ENCODE measurements around the gene ZBTB7B. TPM values are rescaled to one million over a fixed set of nuclear protein-coding genes. Genes with fewer than 3 reads are reported as not detected.

The ZBTB7B gene
- total and polyA plus RNA-seq, 9 of the 15 experiments (the other 6 are each of a cell fraction or from before 2014, with no cell fraction given): 0.04 to 46.5 (median 15.2) TPM

- TF ChIP-seq THAP12 (CRISPR knock-in tag; IDR thresholded peaks at IDR 0.05): peak; percentile 81
- 0 out of 2 replicates have a peak, but pooled peaks have one; percentile 7 for TF ChIP-seq FOXP1 (CRISPR knock-in tag; IDR thresholded peaks at IDR 0.05)
- TF ChIP-seq LCOR (CRISPR knock-in tag; IDR thresholded peaks at IDR 0.05): peak; percentile 83
- peak; percentile 46 for TF ChIP-seq ZBTB26 (CRISPR knock-in tag; IDR thresholded peaks at IDR 0.05)
- peak; percentile 56; the same call in 1 of the 2 replicates for TF ChIP-seq FOXK1 (CRISPR knock-in tag; IDR thresholded peaks at IDR 0.05; ENCODE audit: borderline replicate concordance)
- 0 out of 4 replicates have a peak, but pooled peaks of 1 of the 2 experiments have one; percentile 7 for TF ChIP-seq RAD21 (CRISPR knock-in tag; conservative IDR thresholded peaks at IDR 0.05 in 1 of 2, IDR thresholded peaks at IDR 0.05 in 1 of 2)
- TF ChIP-seq CHCHD3 (CRISPR knock-in tag; IDR thresholded peaks at IDR 0.05): peak; percentile 94
- peak; percentile 8; the same call in 1 of the 2 replicates for TF ChIP-seq CEBPG (CRISPR knock-in tag; IDR thresholded peaks at IDR 0.05)
- no peak for TF ChIP-seq CEBPG (tag; conservative IDR thresholded peaks at IDR 0.05 in 1 of 2, IDR thresholded peaks at IDR 0.05 in 1 of 2)
- TF ChIP-seq SMARCB1 (IDR thresholded peaks at IDR 0.05; ENCODE audit: insufficient read length, low read depth): no peak
- TF ChIP-seq BRD9 (IDR thresholded peaks at IDR 0.05; ENCODE audit: low read depth, partially characterized antibody): peak; percentile 41
- TF ChIP-seq SAP30 (IDR thresholded peaks at IDR 0.05; ENCODE audit: borderline replicate concordance, insufficient read depth, low read depth, low read length, poor library complexity, severe bottlenecking): peak; percentile 60
- no peak for TF ChIP-seq ZFP1 (CRISPR knock-in tag; IDR thresholded peaks at IDR 0.05)
- no peak for TF ChIP-seq DLX4 (CRISPR knock-in tag; IDR thresholded peaks at IDR 0.05)
- TF ChIP-seq SREBF1 (IDR thresholded peaks at IDR 0.05; ENCODE audit: borderline replicate concordance, low read depth, low read length): peak; percentile 78; the same call in 1 of the 2 replicates
- TF ChIP-seq ZNF224 (CRISPR knock-in tag; IDR thresholded peaks at IDR 0.05): no peak
- TF ChIP-seq TGIF2 (CRISPR knock-in tag; IDR thresholded peaks at IDR 0.05): 0 out of 2 replicates have a peak, but pooled peaks have one; percentile 46
- TF ChIP-seq E2F6 (IDR thresholded peaks at IDR 0.05; ENCODE audit: borderline replicate concordance in 1 of 2, extremely low read depth in 1 of 2, insufficient read depth in 1 of 2, insufficient read length in 1 of 2, low read depth in 1 of 2, low read length in 1 of 2, poor library complexity in 1 of 2, severe bottlenecking in 1 of 2): peak; percentile 10 to 79
- no peak for TF ChIP-seq ZNF699 (CRISPR knock-in tag; IDR thresholded peaks at IDR 0.05; ENCODE audit: insufficient replicate concordance)
- no peak for TF ChIP-seq CBX3 (IDR thresholded peaks at IDR 0.05; ENCODE audit: borderline replicate concordance in 1 of 2, low read length in 2 of 2)
- TF ChIP-seq TRIM28 (IDR thresholded peaks at IDR 0.05): no peak
Measured at GRCh38 chr1:154974808-154975408, 27.7 kb upstream of the ZBTB7B start (continued).

Measured in K562 (cell line).